Epidermal melanocyte (primary cell): Measurements from ENCODE around the gene DNAH6.
A peak's percentile ranks its signal among the peaks of the same experiment; 100 is the strongest.

Experiments used
- DNase-seq: peaks from one replicate; pipeline ENCODE4 v3.0.0; 2011; ENCODE audit warnings: low spot score; ENCODE audit not compliant: insufficient read length

The DNAH6 gene

GRCh38 chr2:84793641-84794040 is 277.3 kb downstream of the DNAH6 start:
- no peak for DNase-seq

- no peak for DNase-seq
Observed at GRCh38 chr2:84796798-84797197, 280.5 kb downstream of the DNAH6 start.

DNA sequence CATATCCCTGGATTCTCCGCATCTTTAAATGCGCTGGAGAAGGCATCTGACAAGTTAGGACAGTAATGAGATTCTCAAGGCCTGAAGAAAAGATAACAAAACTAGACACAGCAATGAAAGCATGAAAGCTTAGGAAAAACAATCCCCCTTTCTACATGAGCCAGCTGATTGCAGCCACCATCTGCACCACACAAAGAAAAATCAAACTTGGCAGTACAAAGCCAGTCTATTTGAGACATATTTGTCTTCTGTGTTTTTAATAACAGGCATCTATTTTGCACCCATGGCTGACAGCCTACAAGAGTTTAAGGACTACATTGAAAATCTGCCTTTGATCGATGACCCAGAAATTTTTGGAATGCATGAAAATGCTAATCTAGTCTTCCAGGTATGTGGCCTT is 281.0 kb downstream of the DNAH6 start:
- DNase-seq, result no peak

- DNase-seq, result no peak
Observed at GRCh38 chr2:84799772-84800171, 283.5 kb downstream of the DNAH6 start.

DNA sequence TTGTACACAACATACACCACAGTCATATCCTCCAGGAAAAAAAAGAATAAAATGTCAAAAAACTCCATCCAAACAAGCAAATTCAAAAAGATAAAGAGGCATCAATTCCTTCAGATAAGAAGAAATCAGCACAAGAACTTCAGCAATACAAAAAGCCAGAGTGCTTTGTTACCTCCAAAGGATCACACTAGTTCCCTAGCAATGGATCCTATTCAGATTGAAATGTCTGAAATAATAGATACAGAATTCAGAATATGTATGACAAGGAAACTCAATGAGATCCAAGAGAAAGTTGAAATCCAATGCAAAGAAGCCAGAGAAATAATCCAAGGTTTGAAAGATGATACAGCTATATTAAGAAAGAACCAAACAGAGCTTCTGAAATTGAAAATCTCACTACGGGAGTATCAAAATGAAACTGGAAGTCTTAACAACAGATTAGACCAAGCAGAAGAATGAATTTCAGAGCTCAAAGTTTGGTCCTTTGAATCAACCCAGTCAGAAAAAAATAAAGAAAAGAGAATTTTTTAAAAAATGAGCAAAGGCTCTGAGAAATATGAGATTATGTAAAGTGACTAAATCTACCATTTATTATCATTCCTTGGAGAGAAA is 284.0 kb downstream of the DNAH6 start:
- DNase-seq, result no peak

- no peak for DNase-seq
Observed at GRCh38 chr2:84801811-84802210, 285.5 kb downstream of the DNAH6 start.

GRCh38 chr2:84805250-84805958 is 289.1 kb downstream of the DNAH6 start:
- no peak for DNase-seq

DNA sequence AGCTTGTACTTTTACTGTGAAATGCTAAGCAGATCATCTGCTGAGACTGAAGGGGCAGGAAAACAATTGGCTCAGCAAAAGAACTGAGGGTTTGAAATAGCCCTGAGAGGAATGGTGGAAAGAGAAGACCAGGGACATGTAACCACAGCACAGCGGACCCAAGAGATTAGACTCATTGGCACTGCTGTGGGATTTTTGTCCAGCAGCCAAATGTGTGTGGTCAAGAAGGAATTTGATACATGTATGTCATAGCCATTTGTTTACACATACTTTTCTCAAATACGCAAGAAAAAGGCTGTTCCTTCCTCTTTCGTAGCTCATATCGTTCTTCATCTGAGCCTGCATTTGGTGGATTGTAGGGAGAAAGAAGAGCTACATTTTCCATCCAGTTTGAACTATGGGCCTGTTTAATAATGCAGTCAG is 290.8 kb downstream of the DNAH6 start:
- DNase-seq, result peak; percentile 58

GRCh38 chr2:84808279-84808678 is 292.0 kb downstream of the DNAH6 start:
- DNase-seq, result no peak

DNA sequence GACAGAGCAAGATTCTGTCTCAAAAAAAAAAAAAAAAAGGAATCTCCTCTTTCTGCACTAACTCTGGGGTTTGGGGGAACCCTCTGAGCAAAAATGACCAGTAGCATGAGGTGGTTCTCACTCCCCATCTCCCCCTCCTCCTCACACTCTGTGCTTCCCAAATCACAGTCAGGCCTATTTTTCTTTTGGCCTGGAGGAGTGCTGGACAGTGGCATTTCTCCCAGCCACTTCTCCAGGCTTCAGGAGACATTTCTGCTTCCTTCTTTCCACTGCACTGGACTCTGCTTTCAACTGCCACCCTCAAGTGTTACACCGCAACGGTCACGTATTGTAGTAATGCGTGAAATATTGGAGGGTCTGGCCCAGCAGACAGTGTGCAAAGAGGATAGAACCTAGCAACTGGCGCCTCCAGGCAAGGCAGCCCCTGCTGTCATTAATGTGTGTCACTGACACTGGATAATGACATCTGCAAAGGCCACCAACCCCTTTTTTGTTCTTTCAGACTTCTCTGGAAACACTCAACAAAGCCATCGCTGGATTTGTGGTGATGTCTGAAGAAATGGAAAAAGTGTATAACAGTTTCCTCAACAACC is 295.6 kb downstream of the DNAH6 start:
- DNase-seq, result no peak

DNA sequence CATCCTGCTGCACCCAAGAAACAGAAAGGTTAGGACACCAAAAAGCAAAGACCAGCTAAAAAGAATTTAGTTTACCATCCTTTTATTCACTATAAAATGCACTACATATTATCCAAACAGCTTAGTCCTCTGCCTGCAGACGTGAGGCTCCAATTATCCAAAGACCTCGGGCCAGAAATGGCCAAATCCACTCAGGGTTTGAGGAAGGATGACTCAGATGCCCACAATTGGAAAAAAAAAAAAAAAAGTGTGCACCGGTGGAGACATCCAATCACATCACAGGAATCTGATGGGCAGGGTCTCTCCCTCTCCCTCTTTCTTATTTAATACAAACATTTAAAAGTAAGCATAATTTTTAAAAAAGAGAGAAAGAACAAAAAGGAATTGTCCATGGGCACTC is 298.8 kb downstream of the DNAH6 start:
- no peak for DNase-seq

DNA sequence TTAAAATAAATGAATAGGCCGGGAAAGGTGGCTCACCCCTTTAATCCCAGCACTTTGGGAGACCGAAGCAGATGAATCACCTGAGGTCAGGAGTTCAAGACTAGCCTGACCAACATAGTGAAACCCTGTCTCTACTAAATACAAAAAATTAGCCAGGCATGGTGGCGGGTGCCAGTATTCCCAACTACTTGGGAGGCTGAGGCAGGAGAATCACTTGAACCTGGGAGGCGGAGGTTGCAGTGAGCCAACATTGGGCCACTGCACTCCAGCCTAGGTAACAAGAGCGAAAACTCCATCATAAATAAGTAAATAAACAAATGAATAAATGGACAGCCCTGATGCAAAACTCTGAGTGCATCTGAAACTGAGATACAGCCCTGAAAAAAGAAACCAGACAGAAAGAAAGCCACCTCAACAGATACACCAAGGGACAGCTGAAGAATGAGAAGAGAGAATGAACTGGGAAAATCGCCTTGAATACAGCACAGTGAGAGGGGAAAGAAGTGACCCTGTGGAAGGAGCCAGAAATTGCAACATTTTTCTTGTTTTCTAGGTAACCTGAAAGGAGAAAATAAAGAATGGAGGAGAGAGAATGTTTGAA is 300.2 kb downstream of the DNAH6 start:
- no peak for DNase-seq

DNA sequence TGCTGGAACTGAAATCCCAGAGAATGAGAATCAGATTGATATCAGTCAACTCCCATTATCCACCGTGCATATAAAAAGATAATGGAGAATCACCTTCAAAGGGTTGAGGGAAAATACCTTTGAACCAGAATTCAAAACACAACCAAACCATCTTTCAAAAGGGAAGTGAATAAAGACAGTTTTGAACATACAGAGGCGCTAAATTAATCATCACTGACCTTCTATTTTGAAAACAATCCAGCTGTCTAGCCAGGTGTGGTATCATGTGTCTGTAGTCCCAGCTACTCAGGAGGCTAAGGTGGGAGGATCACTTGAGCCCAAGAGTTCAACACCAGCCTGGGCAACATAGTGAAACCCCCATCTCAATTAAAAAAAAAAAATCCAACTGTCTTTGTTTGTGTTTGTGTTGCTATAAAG is 300.9 kb downstream of the DNAH6 start:
- DNase-seq, result no peak

DNA sequence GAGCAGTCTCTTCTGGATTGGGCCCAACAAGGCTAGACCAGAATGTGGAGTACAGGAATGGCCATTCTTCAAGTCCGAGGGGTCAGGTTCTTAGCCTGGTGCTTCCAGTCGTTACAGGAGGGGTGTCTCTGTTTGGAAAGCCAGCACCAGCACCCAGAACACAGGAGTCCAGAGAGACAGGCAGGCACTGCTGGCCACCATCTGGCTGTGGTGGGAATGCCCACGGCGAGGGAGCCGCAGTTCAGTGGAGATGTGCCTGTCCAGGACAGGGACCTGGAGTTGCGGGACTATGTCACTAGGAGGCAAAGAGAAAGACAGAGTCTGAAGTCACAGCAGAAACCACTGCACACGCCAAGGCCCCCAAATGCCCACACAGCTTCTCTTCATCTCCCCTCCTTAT is 305.5 kb downstream of the DNAH6 start:
- no peak for DNase-seq

GRCh38 chr2:84823229-84823628 is 306.9 kb downstream of the DNAH6 start:
- DNase-seq, result no peak

DNA sequence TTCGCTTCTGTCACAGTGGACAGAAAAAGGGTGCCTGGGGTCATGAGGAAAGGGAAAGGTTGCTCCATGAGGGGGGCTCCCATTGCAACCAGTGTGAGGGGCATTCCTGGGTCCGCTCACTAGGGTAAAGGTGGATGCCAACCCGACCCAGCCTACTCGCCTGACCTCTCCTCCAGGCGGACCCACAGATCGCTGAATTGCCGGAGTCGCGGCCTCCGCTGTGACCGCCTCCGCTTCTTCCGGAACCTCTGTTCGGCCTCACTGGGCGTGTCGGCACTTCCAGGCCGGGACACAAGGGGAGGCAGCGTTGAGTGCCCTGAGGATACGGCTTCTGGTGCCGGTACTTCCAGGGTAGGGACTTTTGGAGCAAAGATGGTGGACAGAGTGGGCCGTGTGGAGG is 307.5 kb downstream of the DNAH6 start:
- DNase-seq, result no peak

GRCh38 chr2:84827978-84828575 is 311.8 kb downstream of the DNAH6 start:
- DNase-seq, result no peak

GRCh38 chr2:84829693-84830092 is 313.4 kb downstream of the DNAH6 start:
- DNase-seq, result no peak

- DNase-seq, result no peak
Observed at GRCh38 chr2:84830095-84830494, 313.8 kb downstream of the DNAH6 start.

GRCh38 chr2:84830758-84831500 is 314.6 kb downstream of the DNAH6 start:
- no peak for DNase-seq

- DNase-seq, result no peak
Observed at GRCh38 chr2:84832772-84833461, 316.6 kb downstream of the DNAH6 start.
